ENCODE data around the gene ARHGEF17. TPM values are rescaled to one million over a fixed set of nuclear protein-coding genes. Genes with fewer than 3 reads are reported as not detected.

Gene ARHGEF17
- total RNA-seq, 1 donor from 2014 or later = 4.5 TPM

DNA sequence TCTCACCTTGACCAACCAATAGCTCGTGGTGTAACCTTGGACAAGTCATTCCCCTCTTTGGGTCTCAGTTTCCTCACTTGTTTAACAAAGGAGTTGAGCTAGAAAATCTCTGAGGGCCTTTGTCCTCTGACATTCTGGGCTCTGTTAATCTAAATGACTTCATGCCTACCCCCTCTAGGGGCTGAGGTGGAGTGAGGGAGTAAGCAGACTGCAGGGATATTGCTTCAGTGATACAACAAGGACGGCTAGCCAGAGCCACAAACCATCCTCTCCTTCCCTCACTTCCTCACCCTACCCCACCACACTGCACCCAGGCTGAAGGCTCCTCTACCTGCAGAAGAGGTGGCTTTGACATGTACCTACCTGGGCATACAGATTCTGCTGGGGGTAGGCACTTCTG lies 103.0 kb downstream of the ARHGEF17 start:
- DNase-seq (ENCODE audit: low read depth) (no peak), FAIRE-seq (no peak)
- no peaks in the 10 kb centered on the region for H3K27me3 ChIP-seq (ENCODE audit: control insufficient read depth, insufficient read depth, low read length)
- H3K4me3 ChIP-seq (ENCODE audit: low read depth, low read length) = no peak overlapping the region
- H3K36me3 ChIP-seq (ENCODE audit: control insufficient read depth, insufficient read depth, low read length) = peaks cover 11% of the 10 kb centered on the region
- TF ChIP-seq, protein P1, sequence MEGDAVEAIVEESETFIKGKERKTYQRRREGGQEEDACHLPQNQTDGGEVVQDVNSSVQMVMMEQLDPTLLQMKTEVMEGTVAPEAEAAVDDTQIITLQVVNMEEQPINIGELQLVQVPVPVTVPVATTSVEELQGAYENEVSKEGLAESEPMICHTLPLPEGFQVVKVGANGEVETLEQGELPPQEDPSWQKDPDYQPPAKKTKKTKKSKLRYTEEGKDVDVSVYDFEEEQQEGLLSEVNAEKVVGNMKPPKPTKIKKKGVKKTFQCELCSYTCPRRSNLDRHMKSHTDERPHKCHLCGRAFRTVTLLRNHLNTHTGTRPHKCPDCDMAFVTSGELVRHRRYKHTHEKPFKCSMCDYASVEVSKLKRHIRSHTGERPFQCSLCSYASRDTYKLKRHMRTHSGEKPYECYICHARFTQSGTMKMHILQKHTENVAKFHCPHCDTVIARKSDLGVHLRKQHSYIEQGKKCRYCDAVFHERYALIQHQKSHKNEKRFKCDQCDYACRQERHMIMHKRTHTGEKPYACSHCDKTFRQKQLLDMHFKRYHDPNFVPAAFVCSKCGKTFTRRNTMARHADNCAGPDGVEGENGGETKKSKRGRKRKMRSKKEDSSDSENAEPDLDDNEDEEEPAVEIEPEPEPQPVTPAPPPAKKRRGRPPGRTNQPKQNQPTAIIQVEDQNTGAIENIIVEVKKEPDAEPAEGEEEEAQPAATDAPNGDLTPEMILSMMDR (IDR thresholded peaks at IDR 0.05; ENCODE audit: insufficient read depth, low read length, severe bottlenecking) = no peak

- Histone ChIP-seq H3K4me3 (ENCODE audit: low read depth, low read length) (no peak overlapping the region), H3K27me3 (ENCODE audit: control insufficient read depth, insufficient read depth, low read length) (no peaks in the 10 kb centered on the region), H3K36me3 (ENCODE audit: control insufficient read depth, insufficient read depth, low read length) (peaks cover 6% of the 10 kb centered on the region)
- DNase-seq (ENCODE audit: low read depth) (peak; percentile 65), FAIRE-seq (no peak)
- TF ChIP-seq, protein P1 (IDR thresholded peaks at IDR 0.05; ENCODE audit: insufficient read depth, low read length, severe bottlenecking) = no peak
Observed at GRCh38 chr11:73412308-73412707, 104.2 kb downstream of the ARHGEF17 start.

GRCh38 chr11:73413256-73413655 lies 105.2 kb downstream of the ARHGEF17 start:
- peaks cover 6% of the 10 kb centered on the region for H3K36me3 ChIP-seq (ENCODE audit: control insufficient read depth, insufficient read depth, low read length)
- H3K4me3 ChIP-seq (ENCODE audit: low read depth, low read length) = no peak overlapping the region
- H3K27me3 ChIP-seq (ENCODE audit: control insufficient read depth, insufficient read depth, low read length) = no peaks in the 10 kb centered on the region
- DNase-seq (ENCODE audit: low read depth) (no peak), FAIRE-seq (no peak)
- TF ChIP-seq, protein P1 (IDR thresholded peaks at IDR 0.05; ENCODE audit: insufficient read depth, low read length, severe bottlenecking) = no peak

GRCh38 chr11:73414977-73415651 lies 107.0 kb downstream of the ARHGEF17 start:
- H3K36me3 ChIP-seq (ENCODE audit: control insufficient read depth, insufficient read depth, low read length) = peaks cover 2% of the 10 kb centered on the region
- H3K4me3 ChIP-seq (ENCODE audit: low read depth, low read length) = no peak overlapping the region
- no peak for DNase-seq (ENCODE audit: low read depth)
- H3K27me3 ChIP-seq (ENCODE audit: control insufficient read depth, insufficient read depth, low read length) = no peaks in the 10 kb centered on the region
- TF ChIP-seq, protein P1 (IDR thresholded peaks at IDR 0.05; ENCODE audit: insufficient read depth, low read length, severe bottlenecking) = no peak
- FAIRE-seq = no peak

- peaks cover under 1% of the 10 kb centered on the region for H3K36me3 ChIP-seq (ENCODE audit: control insufficient read depth, insufficient read depth, low read length)
- DNase-seq (ENCODE audit: low read depth) (peak; percentile 42), FAIRE-seq (no peak)
- TF ChIP-seq, protein P1 (IDR thresholded peaks at IDR 0.05; ENCODE audit: insufficient read depth, low read length, severe bottlenecking) = no peak
- H3K27me3 ChIP-seq (ENCODE audit: control insufficient read depth, insufficient read depth, low read length) = no peaks in the 10 kb centered on the region
- H3K4me3 ChIP-seq (ENCODE audit: low read depth, low read length) = no peak overlapping the region
Observed at GRCh38 chr11:73415854-73416615, 108.0 kb downstream of the ARHGEF17 start.

All from bronchial epithelial cell (primary cell).